HepG2 (cell line): ENCODE measurements around the gene KCNK7. TPM values are rescaled to one million over a fixed set of nuclear protein-coding genes. Genes with fewer than 3 reads are reported as not detected.

Experiments
- HNRNPLL ChIP-seq: fragments of 200-400 bp; formaldehyde crosslinking; IDR thresholded peaks from 2 replicates; pipeline ENCODE4 v1.6.1; 2017; ENCODE audit warnings: mild to moderate bottlenecking, low read depth, low read length; ENCODE audit not compliant: poor library complexity, severe bottlenecking
- IKZF1 ChIP-seq: fragments of 450-650 bp; IDR thresholded peaks from 2 replicates; pipeline ENCODE4 v1.7.1; 2016
- IRF2 ChIP-seq: IDR thresholded peaks from 2 replicates; pipeline ENCODE4 v1.6.1; 2018; ENCODE audit warnings: missing genetic modification reagents, missing compliant biosample characterization
- KLF11 ChIP-seq: IDR thresholded peaks from 2 replicates; pipeline ENCODE4 v1.6.1; 2016; ENCODE audit warnings: missing compliant biosample characterization
- NFYB ChIP-seq: sonication (generic); formaldehyde crosslinking; IDR thresholded peaks from 2 replicates; pipeline ENCODE4 v1.4.0; 2020; ENCODE audit warnings: missing genetic modification reagents
- PHF8 ChIP-seq: sonication (generic); formaldehyde crosslinking; IDR thresholded peaks from 2 replicates; pipeline ENCODE4 v1.5.0; 2020; ENCODE audit warnings: missing genetic modification reagents
- RAD21 ChIP-seq: fragments of 450-650 bp; formaldehyde crosslinking; IDR thresholded peaks from 2 replicates; pipeline ENCODE4 v1.5.0; 2020; ENCODE audit warnings: mild to moderate bottlenecking
- SALL1 ChIP-seq: sonication (generic); formaldehyde crosslinking; IDR thresholded peaks from 2 replicates; pipeline ENCODE4 v1.8.0; 2022; ENCODE audit warnings: mild to moderate bottlenecking, missing genetic modification reagents
- SPEN ChIP-seq: sonication (generic); formaldehyde crosslinking; IDR thresholded peaks from 2 replicates; pipeline ENCODE4 v1.5.1; 2020; ENCODE audit warnings: low read depth, mild to moderate bottlenecking, missing genetic modification reagents
- ZIK1 ChIP-seq: sonication (generic); formaldehyde crosslinking; IDR thresholded peaks from 2 replicates; pipeline ENCODE4 v1.5.0; 2020; ENCODE audit warnings: mild to moderate bottlenecking, low read depth, missing genetic modification reagents, borderline replicate concordance
- ZNF557 ChIP-seq: sonication (generic); formaldehyde crosslinking; IDR thresholded peaks from 2 replicates; pipeline ENCODE4 v1.4.0; 2020; ENCODE audit warnings: missing genetic modification reagents
- ZNF605 ChIP-seq: sonication (generic); formaldehyde crosslinking; IDR thresholded peaks from 2 replicates; pipeline ENCODE4 v1.8.0; 2022; ENCODE audit warnings: mild to moderate bottlenecking, missing genetic modification reagents
- ZNF761 ChIP-seq: sonication (generic); formaldehyde crosslinking; conservative IDR thresholded peaks from 2 replicates; pipeline ENCODE4 v1.4.0; 2020; ENCODE audit warnings: mild to moderate bottlenecking, missing genetic modification reagents
- ZNF772 ChIP-seq: sonication (generic); formaldehyde crosslinking; IDR thresholded peaks from 2 replicates; pipeline ENCODE4 v1.5.0; 2020; ENCODE audit warnings: mild to moderate bottlenecking, missing genetic modification reagents
- ZNF891 ChIP-seq: sonication (generic); formaldehyde crosslinking; IDR thresholded peaks from 2 replicates; pipeline ENCODE4 v1.5.0; 2020; ENCODE audit warnings: mild to moderate bottlenecking, missing genetic modification reagents
- ZSCAN9 ChIP-seq: IDR thresholded peaks from 2 replicates; pipeline ENCODE4 v1.6.1; 2016; ENCODE audit warnings: borderline replicate concordance
- polyA plus RNA-seq, 8 experiments: library from polyadenylated mRNA; depleted of rRNA in 3 of 8; stranded (reverse) in 7 of 8; unstranded in 1 of 8; fragments of >200 nt; fragmentation: Illumina TruSeq in 4 of 8; extraction: Trizol in 4 of 8; gene quantifications; 2 replicates each; pipeline versions ENCODE4 v1.2.1 to v1.2.3, GENCODE V29; 2011 to 2016; ENCODE audit warnings: low read depth in 4 of 8, missing spikeins in 1 of 8, mixed read lengths in 1 of 8; ENCODE audit not compliant: insufficient read depth in 1 of 8
- total RNA-seq, 5 experiments: library from RNA; depleted of rRNA; stranded (reverse); fragments of >200 nt; fragmentation: Illumina TruSeq; extraction: Trizol; gene quantifications; 2 replicates each; pipeline ENCODE4 v1.2.3, GENCODE V29; 2016; ENCODE audit warnings: low read depth in 1 of 5
- TF ChIP-seq, protein P1 (sequence below): sonication (generic); formaldehyde crosslinking; IDR thresholded peaks from 2 replicates; pipeline ENCODE4 v1.4.0; 2020; ENCODE audit warnings: missing genetic modification reagents
- TF ChIP-seq, protein P2 (sequence below): sonication (generic); formaldehyde crosslinking; IDR thresholded peaks from 2 replicates; pipeline ENCODE4 v1.4.0; 2020; ENCODE audit warnings: mild to moderate bottlenecking, missing genetic modification reagents
- TF ChIP-seq, protein P3 (sequence below): IDR thresholded peaks from 2 replicates; pipeline ENCODE4 v1.6.1; 2016; ENCODE audit warnings: control low read depth
- TF ChIP-seq, protein P4 (sequence below): fragments of 450-650 bp; IDR thresholded peaks from 2 replicates; pipeline ENCODE4 v1.6.1; 2016
- TF ChIP-seq, protein P5 (sequence below): sonication (generic); formaldehyde crosslinking; IDR thresholded peaks from 2 replicates; pipeline ENCODE4 v1.8.0; 2022; ENCODE audit warnings: missing genetic modification reagents, mild to moderate bottlenecking, borderline replicate concordance
- TF ChIP-seq, protein P6 (sequence below): sonication (generic); formaldehyde crosslinking; IDR thresholded peaks from 2 replicates; pipeline ENCODE4 v1.8.1; 2023; ENCODE audit warnings: mild to moderate bottlenecking, inconsistent platforms, moderate library complexity, missing genetic modification reagents, borderline replicate concordance

KCNK7 gene
- total and polyA plus RNA-seq, 2 of the 13 experiments (the other 11 are each of a cell fraction or from before 2014, with no cell fraction given), result 0.11 TPM; not detected in 1

DNA sequence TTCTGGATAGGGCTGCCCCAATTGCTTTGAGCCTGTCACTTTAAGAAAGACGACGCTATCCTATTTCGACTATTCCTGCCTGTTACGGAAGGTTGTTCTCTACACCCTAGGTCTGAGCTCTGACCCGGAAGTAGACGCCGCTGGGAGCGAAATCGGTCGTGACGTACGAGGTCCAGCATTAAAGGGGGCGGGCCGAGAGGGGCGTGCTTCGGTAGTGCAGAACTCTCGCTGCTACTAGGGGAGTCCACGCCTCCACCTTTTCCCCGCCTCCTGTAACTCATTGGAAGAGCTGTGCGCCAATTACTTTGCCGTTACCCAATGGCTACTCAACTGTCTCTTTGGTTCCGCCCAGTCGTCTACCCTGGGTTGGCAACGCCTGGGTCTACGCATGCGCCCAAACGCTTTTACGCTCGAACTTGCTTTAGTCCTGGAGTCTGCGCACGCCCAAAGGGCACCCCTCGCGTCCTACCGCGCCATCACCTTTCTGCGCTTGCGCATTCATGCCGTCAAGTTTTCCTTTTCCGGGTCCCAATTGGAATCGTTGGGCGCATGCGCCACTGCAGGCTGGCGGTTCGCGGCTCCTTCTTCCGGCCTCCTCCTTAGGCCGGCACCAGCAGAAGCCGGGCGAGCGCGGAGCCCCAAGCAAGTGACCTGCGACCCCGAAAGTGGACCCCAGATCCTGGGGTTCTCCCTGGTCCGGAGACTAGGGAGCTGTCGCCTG is 19.8 kb upstream of the KCNK7 start, which contains the start of gene PCNX3 (continued):
- no peak for TF ChIP-seq ZNF557 (CRISPR knock-in tag)
- TF ChIP-seq IRF2 (CRISPR knock-in tag), result peak; percentile 85
- TF ChIP-seq ZNF891 (CRISPR knock-in tag), result peak; percentile 39; the same call in 1 of the 2 replicates
- TF ChIP-seq HNRNPLL, result peak; percentile 87
- TF ChIP-seq ZNF772, result peak; percentile 81; the same call in 1 of the 2 replicates
- TF ChIP-seq, protein P1, sequence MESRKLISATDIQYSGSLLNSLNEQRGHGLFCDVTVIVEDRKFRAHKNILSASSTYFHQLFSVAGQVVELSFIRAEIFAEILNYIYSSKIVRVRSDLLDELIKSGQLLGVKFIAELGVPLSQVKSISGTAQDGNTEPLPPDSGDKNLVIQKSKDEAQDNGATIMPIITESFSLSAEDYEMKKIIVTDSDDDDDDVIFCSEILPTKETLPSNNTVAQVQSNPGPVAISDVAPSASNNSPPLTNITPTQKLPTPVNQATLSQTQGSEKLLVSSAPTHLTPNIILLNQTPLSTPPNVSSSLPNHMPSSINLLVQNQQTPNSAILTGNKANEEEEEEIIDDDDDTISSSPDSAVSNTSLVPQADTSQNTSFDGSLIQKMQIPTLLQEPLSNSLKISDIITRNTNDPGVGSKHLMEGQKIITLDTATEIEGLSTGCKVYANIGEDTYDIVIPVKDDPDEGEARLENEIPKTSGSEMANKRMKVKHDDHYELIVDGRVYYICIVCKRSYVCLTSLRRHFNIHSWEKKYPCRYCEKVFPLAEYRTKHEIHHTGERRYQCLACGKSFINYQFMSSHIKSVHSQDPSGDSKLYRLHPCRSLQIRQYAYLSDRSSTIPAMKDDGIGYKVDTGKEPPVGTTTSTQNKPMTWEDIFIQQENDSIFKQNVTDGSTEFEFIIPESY (CRISPR knock-in tag), result no peak
- TF ChIP-seq ZNF761 (CRISPR knock-in tag), result no peak
- TF ChIP-seq ZNF605 (CRISPR knock-in tag), result peak; percentile 67; the same call in 1 of the 2 replicates
- peak; percentile 99 for TF ChIP-seq NFYB
- TF ChIP-seq, protein P2, sequence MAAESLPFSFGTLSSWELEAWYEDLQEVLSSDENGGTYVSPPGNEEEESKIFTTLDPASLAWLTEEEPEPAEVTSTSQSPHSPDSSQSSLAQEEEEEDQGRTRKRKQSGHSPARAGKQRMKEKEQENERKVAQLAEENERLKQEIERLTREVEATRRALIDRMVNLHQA, result no peak
- TF ChIP-seq PHF8, result peak; percentile 76
- TF ChIP-seq, protein P3, sequence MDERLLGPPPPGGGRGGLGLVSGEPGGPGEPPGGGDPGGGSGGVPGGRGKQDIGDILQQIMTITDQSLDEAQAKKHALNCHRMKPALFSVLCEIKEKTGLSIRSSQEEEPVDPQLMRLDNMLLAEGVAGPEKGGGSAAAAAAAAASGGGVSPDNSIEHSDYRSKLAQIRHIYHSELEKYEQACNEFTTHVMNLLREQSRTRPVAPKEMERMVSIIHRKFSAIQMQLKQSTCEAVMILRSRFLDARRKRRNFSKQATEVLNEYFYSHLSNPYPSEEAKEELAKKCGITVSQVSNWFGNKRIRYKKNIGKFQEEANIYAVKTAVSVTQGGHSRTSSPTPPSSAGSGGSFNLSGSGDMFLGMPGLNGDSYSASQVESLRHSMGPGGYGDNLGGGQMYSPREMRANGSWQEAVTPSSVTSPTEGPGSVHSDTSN (CRISPR knock-in tag), result peak; percentile 99
- peak; percentile 48; the same call in 1 of the 2 replicates for TF ChIP-seq SALL1
- peak; percentile 87; the same call in 1 of the 2 replicates for TF ChIP-seq SPEN (CRISPR knock-in tag)
- TF ChIP-seq ZIK1, result no peak
- TF ChIP-seq IKZF1, result no peak
- peak; percentile 19; the same call in 1 of the 2 replicates for TF ChIP-seq KLF11
- TF ChIP-seq, protein P4, sequence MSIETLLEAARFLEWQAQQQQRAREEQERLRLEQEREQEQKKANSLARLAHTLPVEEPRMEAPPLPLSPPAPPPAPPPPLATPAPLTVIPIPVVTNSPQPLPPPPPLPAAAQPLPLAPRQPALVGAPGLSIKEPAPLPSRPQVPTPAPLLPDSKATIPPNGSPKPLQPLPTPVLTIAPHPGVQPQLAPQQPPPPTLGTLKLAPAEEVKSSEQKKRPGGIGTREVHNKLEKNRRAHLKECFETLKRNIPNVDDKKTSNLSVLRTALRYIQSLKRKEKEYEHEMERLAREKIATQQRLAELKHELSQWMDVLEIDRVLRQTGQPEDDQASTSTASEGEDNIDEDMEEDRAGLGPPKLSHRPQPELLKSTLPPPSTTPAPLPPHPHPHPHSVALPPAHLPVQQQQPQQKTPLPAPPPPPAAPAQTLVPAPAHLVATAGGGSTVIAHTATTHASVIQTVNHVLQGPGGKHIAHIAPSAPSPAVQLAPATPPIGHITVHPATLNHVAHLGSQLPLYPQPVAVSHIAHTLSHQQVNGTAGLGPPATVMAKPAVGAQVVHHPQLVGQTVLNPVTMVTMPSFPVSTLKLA, result peak; percentile 62
- no peak for TF ChIP-seq RAD21 (CRISPR knock-in tag)
- TF ChIP-seq, protein P5, sequence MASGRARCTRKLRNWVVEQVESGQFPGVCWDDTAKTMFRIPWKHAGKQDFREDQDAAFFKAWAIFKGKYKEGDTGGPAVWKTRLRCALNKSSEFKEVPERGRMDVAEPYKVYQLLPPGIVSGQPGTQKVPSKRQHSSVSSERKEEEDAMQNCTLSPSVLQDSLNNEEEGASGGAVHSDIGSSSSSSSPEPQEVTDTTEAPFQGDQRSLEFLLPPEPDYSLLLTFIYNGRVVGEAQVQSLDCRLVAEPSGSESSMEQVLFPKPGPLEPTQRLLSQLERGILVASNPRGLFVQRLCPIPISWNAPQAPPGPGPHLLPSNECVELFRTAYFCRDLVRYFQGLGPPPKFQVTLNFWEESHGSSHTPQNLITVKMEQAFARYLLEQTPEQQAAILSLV (CRISPR knock-in tag), result peak; percentile 87
- TF ChIP-seq, protein P6, sequence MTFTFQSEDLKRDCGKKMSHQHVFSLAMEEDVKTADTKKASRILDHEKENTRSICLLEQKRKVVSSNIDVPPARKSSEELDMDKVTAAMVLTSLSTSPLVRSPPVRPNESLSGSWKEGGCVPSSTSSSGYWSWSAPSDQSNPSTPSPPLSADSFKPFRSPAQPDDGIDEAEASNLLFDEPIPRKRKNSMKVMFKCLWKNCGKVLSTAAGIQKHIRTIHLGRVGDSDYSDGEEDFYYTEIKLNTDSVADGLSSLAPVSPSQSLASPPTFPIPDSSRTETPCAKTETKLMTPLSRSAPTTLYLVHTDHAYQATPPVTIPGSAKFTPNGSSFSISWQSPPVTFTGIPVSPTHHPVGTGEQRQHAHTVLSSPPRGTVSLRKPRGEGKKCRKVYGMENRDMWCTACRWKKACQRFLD (CRISPR knock-in tag), result 0 out of 2 replicates have a peak, but pooled peaks have one; percentile 26
- no peak; the same call in 1 of the 2 replicates for TF ChIP-seq ZSCAN9
